ENCODE data around the gene PPP5C.
"Not testable (repeated sequence)": the region's sequence is repeated elsewhere in the genome, so short reads cannot be mapped to it uniquely, and the experiment has no call there.

Gene PPP5C

GRCh38 chr19:46346821-46347571 lies at the start of gene PPP5C:
TSS of gene PPP5C (plus strand) at chr19:46347087. CDS start at chr19:46347097, 10 bp downstream.
- TF ChIP-seq GATA1 (IDR thresholded peaks at IDR 0.05; ENCODE audit: low read depth, low read length) = no peak
- TF ChIP-seq POLR2A (IDR thresholded peaks at IDR 0.05; ENCODE audit: low read length) = peak; percentile 80

GRCh38 chr19:46297700-46298478 lies 49.0 kb upstream of the PPP5C start:
- DNase-seq = peak; percentile 19 to 29
- TF ChIP-seq GATA1 (IDR thresholded peaks at IDR 0.05; ENCODE audit: low read depth, low read length) = no peak
- TF ChIP-seq POLR2A (IDR thresholded peaks at IDR 0.05; ENCODE audit: low read length) = no peak

More at GRCh38 chr19:46346821-46347571, at the start of gene PPP5C:
- DNase-seq = peak; percentile 96 to 97

- DNase-seq = no peak
- TF ChIP-seq GATA1 (IDR thresholded peaks at IDR 0.05; ENCODE audit: low read depth, low read length) (no peak), POLR2A (IDR thresholded peaks at IDR 0.05; ENCODE audit: low read length) (no peak)
Measured at GRCh38 chr19:46298479-46299003, 48.3 kb upstream of the PPP5C start.

- TF ChIP-seq POLR2A (IDR thresholded peaks at IDR 0.05; ENCODE audit: low read length) = no peak
- TF ChIP-seq GATA1 (IDR thresholded peaks at IDR 0.05; ENCODE audit: low read depth, low read length) = no peak
Measured at GRCh38 chr19:46299004-46299509, 47.8 kb upstream of the PPP5C start.

GRCh38 chr19:46299695-46300094 lies 47.2 kb upstream of the PPP5C start:
- DNase-seq = no peak
- no peak for TF ChIP-seq GATA1 (IDR thresholded peaks at IDR 0.05; ENCODE audit: low read depth, low read length)
- no peak for TF ChIP-seq POLR2A (IDR thresholded peaks at IDR 0.05; ENCODE audit: low read length)

More at GRCh38 chr19:46299004-46299509, 47.8 kb upstream of the PPP5C start:
- peak; percentile 95 to 98 for DNase-seq

- TF ChIP-seq POLR2A (IDR thresholded peaks at IDR 0.05; ENCODE audit: low read length) (no peak), GATA1 (IDR thresholded peaks at IDR 0.05; ENCODE audit: low read depth, low read length) (no peak)
- DNase-seq = peak; percentile 70 to 73
Measured at GRCh38 chr19:46303322-46303690, 43.6 kb upstream of the PPP5C start.

- DNase-seq = peak; percentile 80 to 81
- no peak for TF ChIP-seq GATA1 (IDR thresholded peaks at IDR 0.05; ENCODE audit: low read depth, low read length)
- TF ChIP-seq POLR2A (IDR thresholded peaks at IDR 0.05; ENCODE audit: low read length) = no peak
Measured at GRCh38 chr19:46303691-46304397, 43.0 kb upstream of the PPP5C start.

GRCh38 chr19:46306501-46306900 lies 40.4 kb upstream of the PPP5C start:
- no peak for TF ChIP-seq GATA1 (IDR thresholded peaks at IDR 0.05; ENCODE audit: low read depth, low read length)
- TF ChIP-seq POLR2A (IDR thresholded peaks at IDR 0.05; ENCODE audit: low read length) = no peak
- DNase-seq = no peak

- DNase-seq = no peak
- no peak for TF ChIP-seq GATA1 (IDR thresholded peaks at IDR 0.05; ENCODE audit: low read depth, low read length)
- TF ChIP-seq POLR2A (IDR thresholded peaks at IDR 0.05; ENCODE audit: low read length) = no peak
Measured at GRCh38 chr19:46308510-46308909, 38.4 kb upstream of the PPP5C start.

GRCh38 chr19:46309056-46309455 lies 37.8 kb upstream of the PPP5C start:
- DNase-seq = no peak
- no peak for TF ChIP-seq GATA1 (IDR thresholded peaks at IDR 0.05; ENCODE audit: low read depth, low read length)
- no peak for TF ChIP-seq POLR2A (IDR thresholded peaks at IDR 0.05; ENCODE audit: low read length)

- TF ChIP-seq GATA1 (IDR thresholded peaks at IDR 0.05; ENCODE audit: low read depth, low read length) (no peak), POLR2A (IDR thresholded peaks at IDR 0.05; ENCODE audit: low read length) (no peak)
- DNase-seq = no peak
Measured at GRCh38 chr19:46311444-46311843, 35.4 kb upstream of the PPP5C start.

- not testable (repeated sequence) for DNase-seq
Measured at GRCh38 chr19:46313540-46314469, 33.1 kb upstream of the PPP5C start.

- peak in 1 of 2 experiments; percentile 10 for DNase-seq
- no peak for TF ChIP-seq POLR2A (IDR thresholded peaks at IDR 0.05; ENCODE audit: low read length)
- TF ChIP-seq GATA1 (IDR thresholded peaks at IDR 0.05; ENCODE audit: low read depth, low read length) = no peak
Measured at GRCh38 chr19:46317339-46317738, 29.5 kb upstream of the PPP5C start.

All from erythroblast (primary cell).